PC-9 (cell line): Measurements from ENCODE around the gene IBA57. TPM values are rescaled to one million over a fixed set of nuclear protein-coding genes. Genes with fewer than 3 reads are reported as not detected.
A peak's percentile ranks its signal among the peaks of the same experiment; 100 is the strongest.

Experiments
- BruUV-seq: library from RNA; stranded (reverse); fragments of 400-500 nt; replicated peaks from 2 replicates; lab custom pipeline; 2021; lab: Mats Ljungman, UMichigan
- CTCF ChIA-PET: fragments of 300-600 bp; sonication (Branson Sonifier 250); formaldehyde crosslinking; loops from one replicate; lab custom pipeline; 2022; ENCODE audit warnings: antibody characterized with exemption; lab: Charles Lee
- POLR2A ChIA-PET: fragments of 300-600 bp; sonication (Branson Sonifier 250); formaldehyde crosslinking; loops from one replicate; lab custom pipeline; 2022; ENCODE audit warnings: antibody characterized with exemption; ENCODE audit not compliant: unreplicated experiment; lab: Charles Lee
- DNase-seq, 2 experiments: peaks; one replicate each; pipeline versions ENCODE4 v3.0.0 to v3.0.0-alpha.2; 2015 to 2022; ENCODE audit warnings: mixed read lengths in 1 of 2
- H2AFZ ChIP-seq: fragments of 200-600 bp; sonication (generic); 2 replicates; pipeline ENCODE4 v1.8.1; 2017; ENCODE audit warnings: antibody characterized with exemption
- H3F3A ChIP-seq: fragments of 200-600 bp; sonication (generic); 2 replicates; pipeline ENCODE4 v1.8.1; 2017; ENCODE audit warnings: antibody characterized with exemption, mild to moderate bottlenecking, low read depth; ENCODE audit not compliant: insufficient read depth
- H3K27ac ChIP-seq: fragments of 200-600 bp; sonication (generic); 2 replicates; pipeline ENCODE4 v1.6.1; 2016; ENCODE audit warnings: mixed run types
- H3K27me3 ChIP-seq: fragments of 200-600 bp; sonication (generic); 2 replicates; pipeline ENCODE4 v1.6.1; 2016; ENCODE audit warnings: low read depth, mixed run types; ENCODE audit not compliant: insufficient read depth
- H3K36me3 ChIP-seq: fragments of 200-600 bp; sonication (generic); 2 replicates; pipeline ENCODE4 v1.6.1; 2016; ENCODE audit warnings: low read depth, mixed run types
- H3K4me1 ChIP-seq: fragments of 200-600 bp; sonication (generic); replicated peaks from 2 replicates; pipeline ENCODE4 v1.6.1; 2016; ENCODE audit warnings: mixed run types; ENCODE audit not compliant: insufficient read depth
- H3K4me2 ChIP-seq: fragments of 200-600 bp; sonication (generic); 2 replicates; pipeline ENCODE4 v1.6.1; 2017; ENCODE audit warnings: mixed run types
- H3K4me3 ChIP-seq: fragments of 200-600 bp; sonication (generic); 2 replicates; pipeline ENCODE4 v1.6.1; 2016; ENCODE audit warnings: mixed run types
- H3K79me2 ChIP-seq: fragments of 200-600 bp; sonication (generic); 2 replicates; pipeline ENCODE4 v1.6.1; 2017; ENCODE audit warnings: low read depth, mixed run types
- H3K9me2 ChIP-seq: fragments of 200-600 bp; sonication (generic); 2 replicates; pipeline ENCODE4 v1.8.1; 2017; ENCODE audit warnings: mild to moderate bottlenecking; ENCODE audit not compliant: insufficient read depth
- H3K9me3 ChIP-seq: fragments of 200-600 bp; sonication (generic); 2 replicates; pipeline ENCODE4 v1.8.1; 2016; ENCODE audit warnings: low read depth; ENCODE audit not compliant: insufficient read depth
- H4K20me1 ChIP-seq: fragments of 200-600 bp; sonication (generic); 2 replicates; pipeline ENCODE4 v1.8.1; 2017; ENCODE audit not compliant: insufficient read depth
- EZH2 ChIP-seq: fragments of 200-600 bp; sonication (generic); IDR thresholded peaks from 2 replicates; pipeline ENCODE4 v1.8.0; 2017; ENCODE audit warnings: antibody characterized with exemption, low read depth
- intact Hi-C: fragments of 100-400 bp; cut with micrococcal nuclease; formaldehyde crosslinking; loops from one replicate; pipeline ENCODE4 v1.10.0; 2022; ENCODE audit not compliant: unreplicated experiment
- total RNA-seq: library from RNA; stranded (reverse); gene quantifications from 2 replicates; pipeline ENCODE4 v1.2.3, GENCODE V29; 2021
- TF ChIP-seq, protein P1 (sequence below): fragments of 200-600 bp; sonication (generic); conservative IDR thresholded peaks from 2 replicates; pipeline ENCODE4 v1.6.1; 2017; ENCODE audit warnings: mixed run types, antibody characterized with exemption, mild to moderate bottlenecking, moderate library complexity

IBA57 gene
- total RNA-seq, 1 experiment from 2014 or later = 7.8 TPM

DNA sequence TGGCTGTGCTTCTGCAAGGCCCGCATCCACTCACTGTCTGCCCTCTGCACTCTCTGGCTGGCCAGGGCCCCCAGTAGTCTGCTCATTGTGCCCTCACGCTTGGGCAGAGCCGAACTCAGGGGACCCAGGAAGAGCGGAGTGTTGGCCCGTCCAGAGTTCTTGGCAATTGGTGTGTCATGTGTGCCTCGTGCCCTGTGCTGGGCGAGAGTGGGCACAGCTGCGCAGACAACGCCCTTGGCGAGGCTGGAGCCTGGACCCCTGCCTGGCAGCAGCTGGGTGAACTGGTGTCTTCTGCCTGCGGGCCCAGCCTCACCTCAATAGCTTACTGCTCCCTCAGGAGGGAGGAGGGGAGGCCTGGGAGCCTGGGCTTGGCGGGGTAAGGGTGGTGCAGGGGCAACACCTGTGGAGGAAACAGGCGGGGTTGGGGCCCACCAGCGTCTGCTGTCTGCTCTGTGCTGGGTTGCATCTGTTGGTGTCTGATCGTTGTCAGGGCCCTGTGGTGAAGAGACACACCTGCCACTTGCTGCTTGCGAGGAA lies 23.4 kb upstream of the IBA57 start:
- Histone ChIP-seq H3K9me3 (no peaks in the 10 kb centered on the region), H3K36me3 (no peaks in the 10 kb centered on the region), H3K4me2 (peak overlapping the region; percentile 98; the same call in 1 of the 2 replicates), H3K27me3 (no peaks in the 10 kb centered on the region), H3K4me1 (peaks cover 9% of the 10 kb centered on the region), H4K20me1 (peaks cover 27% of the 10 kb centered on the region), H2AFZ (no peak overlapping the region), H3K4me3 (no peak overlapping the region), H3K79me2 (peaks cover 49% of the 10 kb centered on the region), H3K9me2 (no peaks in the 10 kb centered on the region), H3K27ac (no peak overlapping the region), H3F3A (no peaks in the 10 kb centered on the region)
- intact Hi-C loops = no loop called here
- ChIA-PET POLR2A (interaction anchor here (0.7 kb wide), 1 partner anchor 370 kb away, joined by 3 read pairs; no protein-coding TSS in a partner anchor), CTCF (interaction anchor here (0.7 kb wide), 1 partner anchor 253 kb away, joined by 3 read pairs; no protein-coding TSS in a partner anchor)
- no TSS peak for BruUV-seq
- no peak for TF ChIP-seq EZH2
- TF ChIP-seq, protein P1, sequence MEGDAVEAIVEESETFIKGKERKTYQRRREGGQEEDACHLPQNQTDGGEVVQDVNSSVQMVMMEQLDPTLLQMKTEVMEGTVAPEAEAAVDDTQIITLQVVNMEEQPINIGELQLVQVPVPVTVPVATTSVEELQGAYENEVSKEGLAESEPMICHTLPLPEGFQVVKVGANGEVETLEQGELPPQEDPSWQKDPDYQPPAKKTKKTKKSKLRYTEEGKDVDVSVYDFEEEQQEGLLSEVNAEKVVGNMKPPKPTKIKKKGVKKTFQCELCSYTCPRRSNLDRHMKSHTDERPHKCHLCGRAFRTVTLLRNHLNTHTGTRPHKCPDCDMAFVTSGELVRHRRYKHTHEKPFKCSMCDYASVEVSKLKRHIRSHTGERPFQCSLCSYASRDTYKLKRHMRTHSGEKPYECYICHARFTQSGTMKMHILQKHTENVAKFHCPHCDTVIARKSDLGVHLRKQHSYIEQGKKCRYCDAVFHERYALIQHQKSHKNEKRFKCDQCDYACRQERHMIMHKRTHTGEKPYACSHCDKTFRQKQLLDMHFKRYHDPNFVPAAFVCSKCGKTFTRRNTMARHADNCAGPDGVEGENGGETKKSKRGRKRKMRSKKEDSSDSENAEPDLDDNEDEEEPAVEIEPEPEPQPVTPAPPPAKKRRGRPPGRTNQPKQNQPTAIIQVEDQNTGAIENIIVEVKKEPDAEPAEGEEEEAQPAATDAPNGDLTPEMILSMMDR = no peak
- no peak for DNase-seq

GRCh38 chr1:228142701-228143136 lies 22.9 kb upstream of the IBA57 start:
- intact Hi-C loops = no loop called here
- CTCF ChIA-PET = interaction anchor here (0.7 kb wide), 1 partner anchor 253 kb away, joined by 3 read pairs; no protein-coding TSS in a partner anchor

GRCh38 chr1:228143480-228144192 lies 22.0 kb upstream of the IBA57 start:
- Histone ChIP-seq H2AFZ (no peak overlapping the region), H3K4me2 (no peak overlapping the region), H3F3A (no peaks in the 10 kb centered on the region), H3K79me2 (peaks cover 49% of the 10 kb centered on the region), H4K20me1 (peaks cover 27% of the 10 kb centered on the region), H3K27me3 (no peaks in the 10 kb centered on the region), H3K4me3 (no peak overlapping the region), H3K27ac (no peak overlapping the region), H3K4me1 (peaks cover 9% of the 10 kb centered on the region), H3K9me3 (no peaks in the 10 kb centered on the region), H3K36me3 (no peaks in the 10 kb centered on the region), H3K9me2 (no peaks in the 10 kb centered on the region)
- intact Hi-C loops = no loop called here
- no peak for TF ChIP-seq EZH2
- TF ChIP-seq, protein P1 = no peak
- CTCF ChIA-PET = no interaction called here
- POLR2A ChIA-PET = no interaction called here
- no peak for DNase-seq
- no TSS peak for BruUV-seq

More at GRCh38 chr1:228142701-228143136, 22.9 kb upstream of the IBA57 start:
- no peak overlapping the region for H3K27ac ChIP-seq
- H3K4me1 ChIP-seq = peaks cover 9% of the 10 kb centered on the region
- H2AFZ ChIP-seq = no peak overlapping the region
- H3K4me2 ChIP-seq = no peak overlapping the region
- no peak overlapping the region for H3K4me3 ChIP-seq
- no peaks in the 10 kb centered on the region for H3K36me3 ChIP-seq
- peaks cover 27% of the 10 kb centered on the region for H4K20me1 ChIP-seq
- H3K27me3 ChIP-seq = no peaks in the 10 kb centered on the region
- BruUV-seq = no TSS peak
- H3K79me2 ChIP-seq = peaks cover 49% of the 10 kb centered on the region
- no peaks in the 10 kb centered on the region for H3K9me3 ChIP-seq
- DNase-seq = no peak
- no peaks in the 10 kb centered on the region for H3F3A ChIP-seq
- POLR2A ChIA-PET = interaction anchor here (0.7 kb wide), 1 partner anchor 370 kb away, joined by 3 read pairs; no protein-coding TSS in a partner anchor
- TF ChIP-seq EZH2 = no peak
- TF ChIP-seq, protein P1 = no peak
- H3K9me2 ChIP-seq = no peaks in the 10 kb centered on the region
